GM11168 (cell line): ENCODE measurements around the gene AMIGO3.

Experiments
- in situ Hi-C: fragments of 300-500 bp; cut with MboI; formaldehyde crosslinking; loops from one replicate; pipeline ENCODE4 v1.12.0; 2022; ENCODE audit warnings: low sequenced_read_pairs; ENCODE audit not compliant: unreplicated experiment

AMIGO3 gene

GRCh38 chr3:49727154-49727923, 7.9 kb upstream of the AMIGO3 start:
- in situ Hi-C loops = no loop called here

GRCh38 chr3:49725906-49726681, 6.6 kb upstream of the AMIGO3 start:
- in situ Hi-C loops = no loop called here

GRCh38 chr3:49724586-49724985, 5.1 kb upstream of the AMIGO3 start:
- in situ Hi-C loops = no loop called here

GRCh38 chr3:49723628-49724551, 4.4 kb upstream of the AMIGO3 start, which contains the start of gene GMPPB:
GMPPB (minus strand) TSS chr3:49723951; CDS start chr3:49723726, 225 bp downstream.
- in situ Hi-C loops = no loop called here

GRCh38 chr3:49723296-49723627, 3.8 kb upstream of the AMIGO3 start:
- in situ Hi-C loops = no loop called here

- in situ Hi-C loops = no loop called here
These were observed 3.4 kb upstream of the AMIGO3 start for GRCh38 chr3:49722896-49723295.

- in situ Hi-C loops = no loop called here
These were observed 2.7 kb upstream of the AMIGO3 start for GRCh38 chr3:49721896-49722781.

- in situ Hi-C loops = no loop called here
These were observed 2.1 kb upstream of the AMIGO3 start for GRCh38 chr3:49721596-49721895.

GRCh38 chr3:49720855-49721595, 1.5 kb upstream of the AMIGO3 start:
- in situ Hi-C loops = no loop called here

GRCh38 chr3:49718858-49719213, 648 bp downstream of the AMIGO3 start:
- in situ Hi-C loops = no loop called here

- in situ Hi-C loops = no loop called here
These were observed 1.3 kb downstream of the AMIGO3 start for GRCh38 chr3:49717959-49718857.

- in situ Hi-C loops = no loop called here
These were observed 2.1 kb downstream of the AMIGO3 start for GRCh38 chr3:49717211-49717958.

- in situ Hi-C loops = no loop called here
These were observed 2.7 kb downstream of the AMIGO3 start for GRCh38 chr3:49716691-49717210.

- in situ Hi-C loops = no loop called here
These were observed 3.3 kb downstream of the AMIGO3 start for GRCh38 chr3:49716169-49716568.

GRCh38 chr3:49715611-49716121, 3.8 kb downstream of the AMIGO3 start:
- in situ Hi-C loops = no loop called here

GRCh38 chr3:49714728-49715550, 4.5 kb downstream of the AMIGO3 start:
- in situ Hi-C loops = no loop called here
